H1 (cell line): ENCODE results near the gene MACROD2. TPM values are rescaled to one million over a fixed set of nuclear protein-coding genes. Genes with fewer than 3 reads are reported as not detected.

Experiments
- CTCF ChIA-PET: fragments of 300-600 bp; sonication (Branson Sonifier 250); formaldehyde crosslinking; loops from one replicate; lab custom pipeline; 2021; ENCODE audit not compliant: partially characterized antibody; lab: Charles Lee
- POLR2A ChIA-PET: fragments of 300-600 bp; sonication (Branson Sonifier 250); formaldehyde crosslinking; loops from one replicate; lab custom pipeline; 2021; ENCODE audit warnings: inconsistent platforms; ENCODE audit not compliant: partially characterized antibody; lab: Charles Lee
- DNase-seq, 2 experiments: peaks; one replicate each; pipeline versions ENCODE4 v3.0.0 to v3.0.0-alpha.2; 2010 to 2022; ENCODE audit warnings: low spot score in 2 of 2, low read depth in 1 of 2, mixed read lengths in 1 of 2
- FAIRE-seq: peaks from 2 replicates; lab custom pipeline; 2011; peaks lifted over from hg19 to GRCh38; lab: Jason Lieb, UNC
- H2AFZ ChIP-seq: 2 replicates; pipeline ENCODE4 v1.8.1; 2012; ENCODE audit warnings: low read length, inconsistent platforms
- H2AK5ac ChIP-seq: 2 replicates; pipeline ENCODE4 v1.6.1; 2013; ENCODE audit warnings: low read depth, low read length
- H2BK120ac ChIP-seq: replicated peaks from 2 replicates; pipeline ENCODE3; 2013; ENCODE audit warnings: low read depth, low read length, inconsistent platforms
- H2BK12ac ChIP-seq: 2 replicates; pipeline ENCODE4 v1.6.1; 2013; ENCODE audit warnings: low read depth, low read length
- H2BK15ac ChIP-seq: 2 replicates; pipeline ENCODE4 v1.6.1; 2013; ENCODE audit warnings: low read length
- H2BK20ac ChIP-seq: 2 replicates; pipeline ENCODE4 v1.6.1; 2013; ENCODE audit warnings: low read length
- H2BK5ac ChIP-seq: 2 replicates; pipeline ENCODE4 v1.6.1; 2013; ENCODE audit warnings: low read depth, low read length
- H3K14ac ChIP-seq: 2 replicates; pipeline ENCODE4 v1.6.1; 2013; ENCODE audit warnings: inconsistent platforms; ENCODE audit not compliant: insufficient read length
- H3K18ac ChIP-seq: 2 replicates; pipeline ENCODE4 v1.6.1; 2013; ENCODE audit warnings: low read length; ENCODE audit errors: extremely low read depth
- H3K23ac ChIP-seq: 2 replicates; pipeline ENCODE4 v1.6.1; 2013; ENCODE audit warnings: inconsistent platforms; ENCODE audit not compliant: insufficient read length
- H3K23me2 ChIP-seq: 2 replicates; pipeline ENCODE4 v1.6.1; 2013; ENCODE audit warnings: low read depth, low read length
- H3K27ac ChIP-seq: 2 replicates; pipeline ENCODE4 v1.6.1; 2011; ENCODE audit warnings: low read depth, low read length, inconsistent platforms
- H3K27me3 ChIP-seq, 4 experiments: replicated peaks in 1 of 4; 1 replicate in 1 of 4; 2 replicates in 3 of 4; pipeline versions ENCODE4 v1.6.1 to v1.8.1; 2011 to 2013; ENCODE audit warnings: low read length in 3 of 4, mild to moderate bottlenecking in 3 of 4, inconsistent platforms in 2 of 4, mixed read lengths in 2 of 4, moderate library complexity in 1 of 4; ENCODE audit not compliant: control insufficient read depth in 3 of 4, insufficient read depth in 3 of 4; ENCODE audit errors: extremely low read depth in 1 of 4
- H3K36me3 ChIP-seq, 4 experiments: 2 replicates each; pipeline versions ENCODE4 v1.6.1 to v1.8.1; 2011 to 2013; ENCODE audit warnings: mild to moderate bottlenecking in 4 of 4, low read length in 3 of 4, moderate library complexity in 2 of 4, control low read depth in 1 of 4, inconsistent platforms in 1 of 4; ENCODE audit not compliant: insufficient read depth in 4 of 4, control insufficient read depth in 2 of 4
- H3K4ac ChIP-seq: replicated peaks from 2 replicates; pipeline ENCODE3; 2013; ENCODE audit warnings: low read length, low read depth, mixed read lengths, inconsistent platforms; ENCODE audit not compliant: insufficient read length
- H3K4me1 ChIP-seq, 4 experiments: replicated peaks in 1 of 4; 1 replicate in 1 of 4; 2 replicates in 3 of 4; pipeline versions ENCODE4 v1.6.1 to v1.8.1; 2011 to 2013; ENCODE audit warnings: low read length in 3 of 4, inconsistent platforms in 2 of 4, mixed read lengths in 1 of 4; ENCODE audit not compliant: insufficient read depth in 4 of 4, control insufficient read depth in 3 of 4
- H3K4me2 ChIP-seq, 2 experiments: 2 replicates each; pipeline versions ENCODE4 v1.6.1 to v1.8.1; 2011 to 2013; ENCODE audit warnings: low read depth in 2 of 2, low read length in 2 of 2, control low read depth in 1 of 2, inconsistent platforms in 1 of 2, mild to moderate bottlenecking in 1 of 2; ENCODE audit not compliant: insufficient read depth in 1 of 2
- H3K4me3 ChIP-seq, 4 experiments: fragments of 200-600, 300-600 bp in 1 of 4; sonication (generic), shearing (Covaris generic), sonication (Bioruptor Twin) in 1 of 4; 2 replicates each; pipeline versions ENCODE4 v1.5.1 to v1.8.1; 2011 to 2016; ENCODE audit warnings: low read length in 4 of 4, low read depth in 3 of 4, control low read depth in 2 of 4, inconsistent platforms in 2 of 4, mild to moderate bottlenecking in 2 of 4, mixed read lengths in 1 of 4, moderate library complexity in 1 of 4; ENCODE audit not compliant: insufficient read depth in 2 of 4; ENCODE audit errors: extremely low read depth in 1 of 4
- H3K56ac ChIP-seq: replicated peaks from 2 replicates; pipeline ENCODE3; 2013; ENCODE audit warnings: low read depth, mild to moderate bottlenecking, mixed read lengths, low read length, inconsistent platforms; ENCODE audit not compliant: insufficient read length
- H3K79me1 ChIP-seq: 2 replicates; pipeline ENCODE4 v1.6.1; 2013; ENCODE audit warnings: low read depth, low read length, control low read depth
- H3K79me2 ChIP-seq, 2 experiments: 2 replicates each; pipeline versions ENCODE4 v1.6.1 to v1.8.1; 2012 to 2013; ENCODE audit warnings: low read length in 2 of 2, mild to moderate bottlenecking in 2 of 2, inconsistent platforms in 1 of 2; ENCODE audit not compliant: insufficient read depth in 2 of 2, control insufficient read depth in 1 of 2
- H3K9ac ChIP-seq, 4 experiments: replicated peaks in 1 of 4; 1 replicate in 1 of 4; 2 replicates in 3 of 4; pipeline versions ENCODE4 v1.6.1 to v1.8.1; 2011 to 2013; ENCODE audit warnings: low read depth in 3 of 4, low read length in 3 of 4, control low read depth in 2 of 4, mild to moderate bottlenecking in 2 of 4, moderate library complexity in 2 of 4, inconsistent platforms in 1 of 4; ENCODE audit errors: extremely low read depth in 1 of 4
- H3K9me3 ChIP-seq, 2 experiments: 2 replicates each; pipeline versions ENCODE4 v1.6.1 to v1.8.1; 2012 to 2013; ENCODE audit warnings: mild to moderate bottlenecking in 2 of 2, moderate library complexity in 2 of 2, control low read depth in 1 of 2, inconsistent platforms in 1 of 2, low read depth in 1 of 2, low read length in 1 of 2, mixed read lengths in 1 of 2; ENCODE audit not compliant: insufficient read depth in 2 of 2
- H4K20me1 ChIP-seq, 2 experiments: replicated peaks in 1 of 2; 2 replicates each; pipeline versions ENCODE3 to v1.8.1; 2011 to 2013; ENCODE audit warnings: inconsistent platforms in 2 of 2, low read length in 2 of 2, mild to moderate bottlenecking in 1 of 2; ENCODE audit not compliant: insufficient read depth in 2 of 2, control insufficient read depth in 1 of 2
- H4K5ac ChIP-seq: 2 replicates; pipeline ENCODE4 v1.6.1; 2013; ENCODE audit warnings: low read length, low read depth, mixed read lengths, inconsistent platforms; ENCODE audit not compliant: insufficient read length
- H4K8ac ChIP-seq: 2 replicates; pipeline ENCODE4 v1.8.0; 2013; ENCODE audit warnings: mild to moderate bottlenecking, moderate library complexity, low read length, inconsistent platforms; ENCODE audit not compliant: insufficient read depth; ENCODE audit errors: extremely low read depth
- H4K91ac ChIP-seq: replicated peaks from 2 replicates; pipeline ENCODE3; 2013; ENCODE audit warnings: low read length, mixed read lengths, inconsistent platforms; ENCODE audit not compliant: insufficient read length
- BRCA1 ChIP-seq: IDR thresholded peaks from 2 replicates; pipeline ENCODE4 v1.6.1; 2012; ENCODE audit warnings: low read depth, low read length, improper control_type of control experiment
- CHD2 ChIP-seq: IDR thresholded peaks from 2 replicates; pipeline ENCODE4 v1.6.1; 2012; ENCODE audit warnings: low read length, improper control_type of control experiment
- EGR1 ChIP-seq: IDR thresholded peaks from 2 replicates; pipeline ENCODE4 v1.6.1; 2011; ENCODE audit warnings: low read depth, low read length, borderline replicate concordance
- SIX5 ChIP-seq: IDR thresholded peaks from 2 replicates; pipeline ENCODE4 v1.6.1; 2011; ENCODE audit warnings: mild to moderate bottlenecking, low read depth, low read length
- WGBS, 2 experiments: shearing (Covaris generic) in 1 of 2; methylation state at CpG; one replicate each; pipeline versions ENCODE4 v1.1.6 to v1.1.7; 2013 to 2015; ENCODE audit warnings: low lambda C conversion rate in 2 of 2, mixed read lengths in 2 of 2, inconsistent platforms in 1 of 2, low coverage in 1 of 2, missing lambda C conversion rate in 1 of 2; ENCODE audit not compliant: insufficient replicate concordance in 2 of 2, insufficient coverage in 1 of 2, insufficient read length in 1 of 2; ENCODE audit errors: extremely low coverage in 1 of 2, missing lambda C conversion rate in 1 of 2; 5-methylcytosine and 5-hydroxymethylcytosine counted together
- polyA plus RNA-seq, 7 experiments: library from polyadenylated mRNA; depleted of rRNA in 3 of 7; stranded (reverse) in 5 of 7; unstranded in 2 of 7; fragments of >200 nt in 5 of 7; fragments of 200-250 nt in 2 of 7; gene quantifications; 1 replicate in 5 of 7; 2 replicates in 1 of 7; 4 replicates in 1 of 7; pipeline versions ENCODE4 v1.2.1 to v1.2.3, GENCODE V29; 2011 to 2013; ENCODE audit warnings: missing spikeins in 2 of 7, mixed read lengths in 2 of 7
- total RNA-seq: library from RNA; stranded (reverse); fragmentation: NEBNext Ultra II Directional; extraction: Animal tissue kit (Norgen Biotek cat#: 25700); gene quantifications from 2 replicates; pipeline ENCODE4 v1.2.1, GENCODE V29; 2021

The MACROD2 gene
- total and polyA plus RNA-seq, 2 of the 8 experiments (the other 6 are each of a cell fraction or from before 2014, with no cell fraction given) = 0.70 to 3.9 TPM

GRCh38 chr20:14979453-14979986, 984.2 kb downstream of the MACROD2 start:
- ChIA-PET POLR2A (no interaction called here), CTCF (no interaction called here)
- Histone ChIP-seq H3K18ac (no peak overlapping the region), H2AFZ (no peak overlapping the region), H3K9ac (no peak overlapping the region), H3K79me2 (no peaks in the 10 kb centered on the region), H4K8ac (no peak overlapping the region), H2BK5ac (no peak overlapping the region), H2BK15ac (no peak overlapping the region), H3K4ac (no peak overlapping the region), H3K4me1 (no peaks in the 10 kb centered on the region), H3K27me3 (no peaks in the 10 kb centered on the region), H4K5ac (no peak overlapping the region), H3K79me1 (no peaks in the 10 kb centered on the region), H2AK5ac (no peak overlapping the region), H3K56ac (no peak overlapping the region), H3K14ac (no peak overlapping the region), H4K91ac (no peak overlapping the region), H3K36me3 (peaks cover 0 to 9% (median 0%) of the 10 kb centered on the region in 4 experiments; a peak in 2 of 8 replicates), H2BK120ac (no peak overlapping the region), H3K9me3 (peaks cover 8 to 10% of the 10 kb centered on the region in 2 experiments; a peak in 3 of 4 replicates), H4K20me1 (no peaks in the 10 kb centered on the region), H3K4me2 (no peak overlapping the region), H3K23ac (no peak overlapping the region), H3K23me2 (no peaks in the 10 kb centered on the region; the same call in 1 of the 2 replicates), H2BK12ac (no peak overlapping the region), H3K27ac (no peak overlapping the region), H2BK20ac (no peak overlapping the region), H3K4me3 (no peak overlapping the region)
- no peak for DNase-seq
- TF ChIP-seq EGR1 (no peak), BRCA1 (no peak), SIX5 (no peak), CHD2 (no peak)
- 94% methylated on average over 3 of the region's 3 CpGs; no CpG with 5 or more reads in 1 of the 2 experiments for WGBS, 2 experiments
- FAIRE-seq = no peak
